ENCODE results near the gene ILKAP.

ILKAP gene, protein sequence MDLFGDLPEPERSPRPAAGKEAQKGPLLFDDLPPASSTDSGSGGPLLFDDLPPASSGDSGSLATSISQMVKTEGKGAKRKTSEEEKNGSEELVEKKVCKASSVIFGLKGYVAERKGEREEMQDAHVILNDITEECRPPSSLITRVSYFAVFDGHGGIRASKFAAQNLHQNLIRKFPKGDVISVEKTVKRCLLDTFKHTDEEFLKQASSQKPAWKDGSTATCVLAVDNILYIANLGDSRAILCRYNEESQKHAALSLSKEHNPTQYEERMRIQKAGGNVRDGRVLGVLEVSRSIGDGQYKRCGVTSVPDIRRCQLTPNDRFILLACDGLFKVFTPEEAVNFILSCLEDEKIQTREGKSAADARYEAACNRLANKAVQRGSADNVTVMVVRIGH

DNA sequence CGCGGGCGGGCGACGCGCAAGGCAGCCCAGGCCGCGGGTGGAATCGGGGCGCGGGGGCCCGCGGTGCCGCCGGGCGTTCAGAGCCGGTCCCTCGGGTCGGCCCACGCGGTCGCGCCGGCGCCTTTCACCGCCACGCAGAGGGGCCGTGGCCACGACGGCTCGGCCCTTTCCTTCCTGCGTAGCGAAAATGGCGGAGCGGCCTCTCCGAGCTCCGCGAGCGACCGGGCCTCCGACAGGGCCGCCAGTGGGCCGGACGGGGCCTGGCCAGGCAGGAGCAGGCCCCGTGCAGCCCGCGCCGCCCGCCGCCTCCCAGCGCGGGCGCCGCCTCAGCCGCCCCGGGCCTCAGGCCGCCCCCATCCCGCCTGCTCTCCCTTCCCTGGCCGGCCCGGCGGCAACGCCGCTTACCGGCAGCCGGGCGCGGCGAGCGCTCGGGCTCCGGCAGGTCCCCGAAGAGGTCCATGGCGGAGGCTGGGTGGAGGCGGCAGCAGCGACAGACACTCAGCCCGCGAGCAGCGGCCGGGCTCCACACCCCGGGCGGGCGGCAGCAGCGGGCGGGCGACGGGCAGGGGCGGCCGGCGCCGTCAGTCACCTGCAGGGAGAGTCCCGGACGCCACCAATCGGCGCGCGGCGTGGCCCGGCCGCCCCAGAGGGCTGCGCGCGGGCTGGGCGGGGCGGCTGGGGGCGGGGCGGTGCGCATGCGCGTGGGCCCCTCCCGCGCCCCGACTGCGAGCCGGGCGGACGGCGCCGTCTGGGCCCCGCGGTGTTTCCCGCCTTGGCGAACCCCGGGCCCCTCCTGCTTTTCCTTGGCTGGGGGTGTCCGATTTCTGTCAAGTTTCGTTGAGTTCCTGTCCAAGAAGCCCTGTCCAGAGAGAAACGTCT, at the start of gene ILKAP:
ILKAP (minus strand) TSS at position 602 of the 879 bp plus-strand sequence; CDS start at position 460, 142 bp downstream.
- DNase-seq = peak; percentile 90 to 92

DNA sequence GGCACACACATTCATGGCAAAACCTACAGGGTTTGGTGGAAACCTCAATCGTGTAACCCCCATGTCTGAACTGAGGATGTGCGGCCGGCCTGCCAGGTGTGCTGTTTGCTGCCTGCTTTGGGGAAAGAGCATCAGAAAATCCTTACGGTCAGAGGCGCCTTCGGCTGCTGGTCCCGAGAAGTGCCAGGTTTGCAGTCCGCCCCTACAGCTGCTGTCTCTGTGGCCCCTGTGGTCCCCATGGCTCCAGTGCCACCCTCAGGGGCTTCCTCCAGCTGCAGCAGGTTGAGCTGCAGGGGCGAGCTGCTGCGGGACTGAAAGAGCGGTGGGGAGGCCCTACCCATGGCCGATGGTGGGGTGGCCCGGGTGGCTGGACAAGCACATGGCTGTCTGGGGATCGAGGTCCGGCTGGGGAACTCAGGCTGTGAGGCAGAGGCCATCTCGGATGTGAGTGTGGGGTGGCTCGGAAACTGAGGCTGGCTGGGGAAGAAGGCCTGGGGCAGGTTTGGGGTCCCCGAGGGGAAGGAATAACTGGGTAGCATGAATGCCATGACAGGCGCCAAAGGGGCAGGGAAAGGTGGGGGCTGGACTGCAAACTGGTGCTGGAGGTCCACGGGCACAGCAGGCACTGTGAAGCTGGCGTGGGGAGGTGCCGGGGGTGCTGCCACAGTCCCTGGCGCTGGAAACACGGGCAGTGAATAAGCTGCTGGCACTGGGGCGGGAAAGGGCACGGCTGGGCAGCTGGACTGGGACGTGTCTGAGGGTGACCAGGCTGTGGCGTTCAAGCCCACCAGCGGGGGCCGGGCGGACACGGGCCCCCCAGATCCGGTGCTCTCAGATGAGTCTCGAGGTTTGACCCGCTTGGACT, 49.5 kb upstream of the ILKAP start:
- no peak for DNase-seq

DNA sequence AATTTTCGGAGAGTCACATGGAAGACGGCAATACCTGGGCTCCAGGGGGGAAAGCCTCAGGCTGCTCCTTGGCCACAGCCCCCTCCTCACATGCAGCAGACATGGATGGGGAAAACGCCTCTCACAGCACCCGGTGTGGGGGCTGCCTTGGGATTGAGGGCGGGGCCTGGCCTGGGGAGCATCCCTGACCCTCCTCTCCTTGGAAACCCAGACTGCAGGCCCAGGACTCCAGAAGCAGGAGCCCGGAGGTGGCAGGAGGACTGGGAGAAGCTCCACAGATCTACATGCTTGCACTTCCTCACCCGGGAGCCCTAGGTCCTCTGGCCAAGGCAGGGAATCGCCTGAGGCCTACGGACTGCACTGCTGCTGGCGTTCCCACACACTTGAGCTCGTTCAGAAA, 48.5 kb upstream of the ILKAP start:
- DNase-seq = no peak

DNA sequence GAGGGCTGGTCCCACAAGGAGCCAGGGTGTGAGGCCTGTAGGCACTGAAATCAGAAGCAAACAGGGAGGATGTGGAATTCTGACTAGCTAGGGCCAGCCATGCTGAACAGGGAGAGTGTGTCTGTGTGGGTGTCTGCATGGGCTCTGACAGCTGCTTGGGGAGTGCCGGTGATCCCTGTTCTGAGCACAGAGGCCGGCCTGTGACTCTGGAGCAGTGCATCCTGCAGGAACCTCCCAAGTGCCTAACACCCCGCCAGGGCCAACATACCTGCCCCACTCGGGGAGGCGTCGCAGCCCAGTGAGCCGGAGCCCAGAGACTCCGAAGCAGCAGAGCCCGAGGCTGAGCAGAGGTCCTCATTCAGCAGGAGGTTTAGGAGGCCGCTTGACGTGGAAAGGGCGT, 47.8 kb upstream of the ILKAP start:
- DNase-seq = no peak

DNA sequence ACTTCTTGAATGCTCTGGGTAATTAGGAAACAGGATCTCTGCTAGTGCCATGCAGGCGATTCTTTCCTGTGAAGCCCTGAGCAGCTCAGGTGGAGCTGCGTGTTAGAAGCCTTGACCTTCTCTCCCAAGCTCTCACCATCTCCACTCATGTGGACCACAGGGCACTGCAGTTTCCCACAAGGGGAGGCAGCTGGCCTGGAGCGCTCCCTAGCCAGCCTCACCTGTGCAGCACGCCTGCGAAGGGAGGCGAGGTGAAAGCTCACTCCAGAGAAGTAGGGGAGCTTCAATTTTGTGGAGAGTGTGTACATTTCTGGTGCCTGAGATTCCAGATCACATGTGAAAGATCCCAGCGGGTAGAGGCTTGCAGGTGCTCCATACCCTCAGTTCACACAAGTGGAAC, 47.4 kb upstream of the ILKAP start:
- DNase-seq = no peak

DNA sequence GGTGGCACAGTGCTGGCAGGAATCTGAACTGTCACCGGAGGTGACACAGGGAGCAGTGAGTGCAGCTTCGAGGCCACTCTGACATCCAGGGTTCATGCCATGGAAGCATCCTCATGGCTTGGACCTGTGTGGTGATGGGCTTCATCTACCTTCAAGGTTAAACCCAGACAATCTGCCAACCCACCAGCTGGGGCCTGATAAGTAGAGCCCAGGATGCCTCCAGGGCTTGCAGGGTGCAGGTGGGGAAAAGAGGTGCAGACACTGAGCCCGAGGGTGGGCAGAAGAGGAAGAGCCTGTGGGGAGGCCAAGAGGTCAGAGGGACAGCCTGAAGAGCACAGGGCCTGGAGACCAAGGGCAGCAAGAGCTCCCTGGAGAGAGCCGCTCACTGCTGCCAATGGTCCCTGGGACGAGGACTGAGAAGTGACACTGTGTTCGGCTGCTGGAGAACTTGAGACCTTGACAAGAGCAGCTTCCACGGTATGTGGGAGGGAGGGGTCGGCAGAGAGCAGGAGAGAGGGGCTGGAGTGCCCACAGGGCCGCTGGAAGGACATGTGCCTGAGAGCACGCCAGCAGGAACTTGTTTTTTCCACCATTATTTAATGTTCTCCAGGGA, 44.5 kb upstream of the ILKAP start:
- DNase-seq = no peak

DNA sequence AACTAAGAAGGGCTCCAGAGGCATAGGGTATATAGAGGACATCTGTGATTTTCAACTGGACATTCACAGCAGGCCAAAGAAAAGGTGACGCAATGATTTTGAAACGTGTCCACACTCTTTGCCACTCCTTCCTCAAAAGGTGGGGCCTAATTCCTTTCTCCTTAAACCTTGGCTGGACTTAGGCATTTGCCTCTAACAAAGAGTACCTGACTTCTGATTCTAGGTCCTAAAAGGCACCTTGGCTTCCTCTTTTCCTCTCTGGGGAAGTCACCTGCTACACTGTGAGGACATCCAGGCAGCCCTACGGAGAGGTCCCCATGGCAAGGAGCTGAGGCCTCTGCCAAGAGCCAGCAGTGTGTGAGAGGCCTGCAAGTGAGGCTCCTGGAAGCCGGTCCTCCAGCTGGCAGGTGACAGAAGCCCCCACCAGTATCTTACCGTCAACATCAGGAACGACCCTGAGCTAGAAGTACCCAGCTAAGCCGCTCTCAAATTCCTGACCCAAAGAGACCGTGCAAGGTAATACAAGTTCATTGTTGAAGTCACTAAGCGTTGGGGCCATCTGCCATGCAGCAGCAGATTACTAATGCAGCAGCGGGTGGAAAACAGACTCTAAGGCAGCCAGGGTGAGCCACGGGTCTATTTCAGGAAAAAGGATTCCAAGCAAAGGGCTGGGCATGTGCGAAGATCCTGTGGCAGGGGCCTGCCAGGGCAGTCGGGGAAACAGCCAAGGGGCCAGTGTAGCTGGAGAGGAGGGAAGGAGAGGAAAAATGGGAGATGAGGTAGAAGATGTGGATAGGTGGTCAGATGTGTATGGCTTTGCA, 43.7 kb upstream of the ILKAP start:
- DNase-seq = no peak

DNA sequence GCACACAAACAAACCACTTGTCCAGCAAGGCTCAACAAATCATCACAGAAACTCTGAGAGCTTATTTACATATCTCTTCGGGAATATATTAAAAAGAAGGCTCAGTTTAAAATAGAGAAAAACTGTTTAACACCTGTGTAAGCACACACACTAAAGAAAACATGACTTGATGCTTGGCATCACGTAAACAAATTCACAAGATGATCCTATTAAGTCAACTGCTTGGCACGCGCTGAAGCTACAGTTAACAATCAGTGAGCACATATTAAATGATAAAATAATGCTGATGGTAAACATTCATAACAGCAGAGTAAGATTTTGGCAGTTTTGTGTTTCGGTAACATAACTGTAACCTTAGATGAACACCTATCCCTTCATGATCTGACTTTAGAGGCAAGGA, 40.7 kb upstream of the ILKAP start:
- no peak for DNase-seq

DNA sequence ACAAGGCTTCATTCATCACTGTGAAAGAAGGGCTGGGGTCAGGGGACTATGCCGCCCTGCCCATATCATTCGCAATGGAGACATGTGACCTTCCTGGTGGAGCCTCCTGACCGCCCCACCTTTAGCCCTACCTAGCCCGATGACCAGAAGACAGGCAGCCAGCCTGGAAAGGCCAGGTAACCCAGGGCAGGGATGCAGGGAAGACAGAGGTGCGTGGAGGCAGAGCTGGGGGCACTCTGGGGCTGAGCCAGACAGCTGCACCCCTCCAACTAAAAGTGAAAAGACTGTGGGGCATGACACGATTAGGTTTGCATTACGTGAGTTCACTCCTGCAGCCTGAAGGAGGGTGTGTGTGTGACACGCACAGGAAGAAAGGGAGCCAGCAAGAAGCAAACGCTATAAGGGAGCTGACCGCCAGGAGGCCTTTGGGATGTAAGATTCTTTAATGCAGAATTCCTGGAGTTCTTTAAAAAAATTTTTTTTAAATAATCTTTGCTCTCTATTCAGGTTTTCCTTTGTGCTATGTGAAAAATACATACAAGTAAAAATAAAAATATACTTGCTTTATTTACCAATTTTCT, 40.1 kb upstream of the ILKAP start:
- no peak for DNase-seq

DNA sequence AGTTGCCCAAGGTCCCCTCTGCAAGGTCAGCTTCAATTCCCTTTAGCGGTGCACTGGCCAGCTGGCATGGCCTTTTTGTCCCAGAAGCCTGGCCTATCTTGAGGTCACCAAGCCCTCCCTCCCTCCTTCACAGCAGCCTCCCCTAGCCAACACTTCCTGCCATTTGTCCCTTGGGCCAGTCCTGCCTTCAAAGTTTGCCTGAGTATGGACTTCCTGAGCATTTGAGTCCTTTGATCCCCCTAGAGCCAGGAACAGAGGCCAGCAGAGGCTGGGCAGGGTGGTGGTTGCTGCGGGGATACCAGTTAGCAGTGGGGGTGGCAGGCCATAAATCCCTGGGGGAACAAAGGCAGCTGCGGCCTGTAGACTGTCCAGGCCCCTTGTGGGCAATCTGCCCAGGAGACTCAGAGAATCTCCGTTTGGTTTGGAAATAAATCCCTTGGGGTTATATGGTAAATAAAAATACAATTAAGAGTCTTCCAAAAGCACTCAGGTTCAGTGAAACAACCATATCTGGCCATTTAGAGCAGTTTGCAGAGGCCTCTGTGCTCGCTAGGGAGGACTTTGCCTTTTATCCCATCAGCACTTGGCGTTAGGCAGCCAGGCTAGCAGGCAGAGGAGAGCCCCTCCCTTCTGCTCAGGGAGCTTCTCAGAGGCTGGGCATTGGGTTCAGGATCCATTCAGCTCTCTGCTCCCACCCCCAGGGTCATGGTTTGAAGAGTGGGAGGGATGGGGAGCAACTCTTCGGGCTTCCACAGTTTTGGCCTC, 39.4 kb upstream of the ILKAP start:
- DNase-seq = no peak

DNA sequence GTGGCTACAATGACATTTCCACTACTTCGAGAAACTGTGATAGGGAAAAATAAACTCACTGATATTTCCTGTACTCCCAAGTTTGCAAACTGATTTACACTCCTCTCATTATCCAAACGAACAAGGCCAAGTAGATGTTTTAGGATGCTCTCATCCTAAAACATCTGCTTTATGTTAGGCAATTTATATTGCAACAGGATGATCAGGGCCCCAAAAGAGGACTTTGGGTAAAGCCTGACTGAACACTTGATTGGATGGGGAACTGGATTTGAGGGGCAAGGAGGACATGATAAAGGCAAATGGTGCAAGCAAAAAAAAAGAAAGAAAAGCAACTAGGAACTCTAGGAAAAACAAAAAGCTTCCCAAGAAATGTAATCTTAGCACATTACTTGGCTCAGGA, 38.5 kb upstream of the ILKAP start:
- no peak for DNase-seq

DNA sequence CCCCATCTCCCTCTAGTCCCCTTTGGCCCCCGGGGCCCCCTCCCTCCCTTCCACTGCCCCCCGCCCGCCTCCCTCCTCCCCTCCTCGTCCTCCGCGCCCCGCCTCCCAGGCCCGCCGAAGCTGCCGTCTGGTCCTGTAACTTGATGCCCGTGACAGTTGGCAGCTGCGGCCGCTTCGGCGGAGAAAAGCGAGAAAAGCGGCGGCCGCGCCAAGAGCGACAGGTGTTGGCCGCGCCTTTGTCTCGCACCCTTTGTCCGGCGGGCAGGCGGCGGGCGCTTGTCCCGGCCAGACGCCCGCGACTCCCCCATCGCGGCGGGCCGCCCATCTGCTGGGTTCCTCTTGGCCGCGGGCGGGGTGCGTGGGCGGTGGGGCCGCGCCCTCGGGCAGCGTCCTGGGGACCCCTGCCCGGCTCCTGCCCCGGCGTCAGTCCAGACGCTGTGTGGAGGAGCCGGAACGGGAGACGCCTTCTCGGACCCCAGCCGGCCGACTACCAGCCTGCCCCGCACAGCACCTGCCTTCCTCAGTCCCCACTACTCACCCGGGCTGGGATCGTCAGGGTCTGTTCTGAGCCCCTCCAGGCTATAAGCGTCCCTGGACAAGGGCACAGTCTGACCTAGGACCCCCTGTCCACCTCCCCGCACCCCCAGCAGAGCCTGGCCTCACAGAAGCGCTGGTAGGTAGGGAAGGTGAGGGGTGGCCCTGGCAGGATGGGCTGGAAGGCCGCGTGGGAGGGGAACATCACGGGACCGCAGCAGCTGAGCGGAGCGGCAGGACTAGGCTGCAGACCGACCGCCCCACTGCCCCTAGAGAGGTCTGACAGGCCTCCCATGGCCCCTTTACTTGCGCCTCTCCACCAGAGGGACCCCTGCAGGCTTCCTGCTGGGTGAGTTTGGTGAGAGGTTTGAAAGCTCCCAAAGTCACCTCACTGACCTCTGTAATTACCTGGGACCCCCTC, 37.5 kb upstream of the ILKAP start:
- no peak for DNase-seq

DNA sequence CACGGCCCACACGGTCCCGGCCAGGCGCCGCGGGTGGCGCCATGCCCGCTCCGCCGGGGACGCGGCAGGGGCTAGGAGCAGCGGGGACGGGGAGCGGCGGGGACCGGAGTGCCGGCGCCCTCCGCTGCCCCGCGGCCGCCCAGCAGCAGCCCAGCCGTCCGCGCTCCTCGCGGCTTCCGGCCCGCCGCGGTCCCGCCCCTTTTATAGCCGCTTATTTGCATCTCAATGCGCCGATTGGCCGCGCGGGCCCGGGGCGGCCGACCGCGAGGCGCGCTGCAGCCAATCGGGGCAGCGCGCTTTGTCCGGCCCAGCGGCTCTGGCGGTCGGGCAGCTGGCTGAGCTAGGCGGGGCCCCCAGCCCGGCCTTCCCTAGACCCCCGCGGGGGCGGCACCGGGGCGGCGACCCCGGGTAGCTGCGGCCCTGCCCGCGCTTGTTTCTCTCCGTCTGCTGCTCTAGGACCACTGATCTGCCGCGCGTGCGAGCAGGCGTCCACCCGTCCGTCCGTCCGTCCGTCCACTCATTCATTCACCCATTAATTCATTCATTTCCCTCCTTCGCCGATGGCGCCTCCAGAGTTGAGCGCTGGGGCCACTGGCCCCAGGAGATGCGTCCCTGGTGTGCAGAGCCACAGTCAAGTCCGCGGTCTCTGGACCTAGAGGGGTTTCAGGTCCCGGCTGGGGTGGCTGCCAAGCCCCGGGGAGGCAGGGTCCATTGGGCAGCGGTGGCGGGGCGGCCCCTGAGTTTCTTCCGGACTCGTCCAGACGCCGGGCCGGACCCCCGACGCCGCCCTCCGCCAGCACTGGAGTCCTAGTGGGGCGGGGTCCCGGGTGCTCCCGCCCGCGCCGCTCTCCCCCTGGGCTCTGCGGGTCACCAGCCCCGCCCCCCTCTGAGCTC, 36.6 kb upstream of the ILKAP start, which contains the start of gene HES6:
HES6 (minus strand) TSS at position 176 of the 894 bp plus-strand sequence; CDS start at position 43, 133 bp downstream.
- DNase-seq = peak; percentile 80 to 85

DNA sequence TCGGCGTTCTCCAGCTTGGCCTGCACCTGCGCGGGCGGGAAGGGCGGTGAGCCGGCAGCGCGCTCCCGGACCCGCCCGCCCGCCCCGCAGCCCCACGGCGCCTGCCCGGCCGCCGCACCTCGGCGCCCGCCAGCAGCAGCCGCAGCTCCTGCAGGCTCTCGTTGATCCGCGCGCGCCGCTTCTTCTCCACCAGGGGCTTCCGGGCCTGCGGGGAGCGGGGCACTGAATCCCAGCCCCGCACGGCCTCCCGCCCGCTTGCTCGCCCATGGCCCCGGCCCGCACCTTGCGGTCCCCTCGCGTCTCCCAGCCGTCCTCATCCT, 36.0 kb upstream of the ILKAP start:
- no peak for DNase-seq

DNA sequence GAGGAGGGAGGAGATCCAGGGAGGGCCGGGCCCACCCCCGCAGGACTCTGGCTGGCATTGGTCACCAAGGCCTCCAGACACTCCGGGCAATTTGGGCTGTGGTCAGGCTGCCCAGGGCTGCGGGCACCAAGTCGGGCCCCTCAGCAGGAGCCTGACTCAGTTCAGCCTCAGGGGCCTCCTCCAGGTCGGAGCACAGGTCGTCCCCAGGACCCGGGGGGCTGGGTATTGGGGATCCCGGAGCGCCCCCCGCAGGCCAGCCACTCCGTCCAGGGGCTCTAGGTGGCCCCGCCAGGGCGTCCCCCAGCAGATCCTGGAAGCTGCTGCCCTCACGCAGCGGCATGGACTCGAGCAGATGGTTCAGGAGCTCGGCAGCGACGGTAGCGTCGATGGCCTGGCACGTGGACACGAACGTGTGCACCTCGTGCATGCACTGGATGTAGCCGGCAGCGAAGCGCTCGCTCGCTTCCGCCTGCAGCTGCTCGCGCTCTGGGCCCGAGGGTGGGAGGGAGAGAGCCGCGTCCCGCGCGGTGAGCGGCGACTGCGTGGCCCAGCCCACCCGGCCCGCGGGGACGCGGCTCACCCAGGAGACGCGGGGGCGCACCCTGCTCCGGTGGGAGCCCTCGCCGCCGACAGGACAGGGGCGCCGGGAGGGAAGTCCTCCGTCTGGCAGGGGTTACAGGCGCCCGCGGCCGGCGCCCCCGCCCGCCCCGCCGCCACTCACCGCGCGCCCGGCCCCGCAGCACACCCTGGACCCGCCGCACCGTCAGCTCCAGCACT, 35.5 kb upstream of the ILKAP start:
- peak; percentile 44 to 62 for DNase-seq

DNA sequence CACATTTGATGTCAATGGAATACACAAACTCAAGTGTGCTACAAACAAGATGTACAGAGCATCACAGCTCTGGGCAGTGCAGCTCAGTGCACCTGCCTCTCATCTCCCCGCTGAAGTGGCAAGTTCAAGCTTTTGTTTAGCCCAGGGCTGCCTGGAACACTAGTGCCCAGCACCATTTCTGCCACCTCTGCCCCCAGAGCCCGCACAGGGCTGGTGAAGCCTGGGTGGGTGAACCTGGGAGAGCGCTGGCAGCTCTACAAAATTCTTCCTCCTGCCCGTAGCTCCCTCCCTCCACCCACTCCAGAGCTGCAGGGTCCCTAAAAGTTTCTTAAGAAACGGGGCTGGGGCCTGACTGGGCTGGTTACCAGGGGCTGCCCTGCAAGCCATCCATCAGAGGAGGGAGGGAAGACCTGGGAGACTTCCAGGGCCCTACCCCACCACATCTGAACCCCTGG, 34.8 kb upstream of the ILKAP start:
- DNase-seq = no peak

DNA sequence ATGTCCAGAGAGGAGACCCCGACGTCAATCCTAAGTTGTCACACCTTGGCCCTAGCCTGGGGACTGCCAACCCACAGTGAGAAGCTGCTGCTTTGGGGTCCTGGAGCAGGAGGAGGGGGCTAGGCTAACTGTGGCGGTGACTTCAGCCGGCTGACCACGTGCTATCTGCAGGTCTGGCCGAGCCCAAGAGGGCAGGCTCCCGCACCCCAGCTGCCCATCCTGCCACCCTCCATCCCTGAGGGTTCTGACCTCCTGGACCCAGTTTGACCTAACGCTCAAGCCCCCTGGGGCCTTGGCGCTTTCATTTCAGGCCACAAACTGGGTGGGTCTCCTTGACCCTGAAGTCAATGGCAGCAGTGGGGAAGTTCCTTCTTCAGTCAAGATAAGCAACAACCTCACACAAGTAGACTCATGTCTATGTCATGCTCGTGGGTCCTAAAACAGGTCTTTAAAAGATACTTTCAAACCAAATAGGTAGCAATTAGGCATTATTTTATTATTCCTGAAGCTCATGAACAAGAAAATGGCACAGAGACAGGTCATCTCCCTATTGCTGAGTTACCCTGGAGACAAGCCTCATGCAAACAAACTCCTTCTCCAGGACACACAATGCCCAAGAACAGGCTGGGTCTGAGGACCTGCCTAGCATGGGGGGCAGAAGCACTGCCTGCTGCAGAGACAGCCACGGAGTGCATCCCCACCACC, 34.1 kb upstream of the ILKAP start:
- DNase-seq = no peak

Measured in activated T-cell treated with anti-CD3 and anti-CD28 coated beads, Interleukin-2, amount 50 U/mL, for 48 hours (primary cell).